Measurements from ENCODE around the gene HSD3B1.
A peak's percentile ranks its signal among the peaks of the same experiment; 100 is the strongest.

The HSD3B1 gene

DNA sequence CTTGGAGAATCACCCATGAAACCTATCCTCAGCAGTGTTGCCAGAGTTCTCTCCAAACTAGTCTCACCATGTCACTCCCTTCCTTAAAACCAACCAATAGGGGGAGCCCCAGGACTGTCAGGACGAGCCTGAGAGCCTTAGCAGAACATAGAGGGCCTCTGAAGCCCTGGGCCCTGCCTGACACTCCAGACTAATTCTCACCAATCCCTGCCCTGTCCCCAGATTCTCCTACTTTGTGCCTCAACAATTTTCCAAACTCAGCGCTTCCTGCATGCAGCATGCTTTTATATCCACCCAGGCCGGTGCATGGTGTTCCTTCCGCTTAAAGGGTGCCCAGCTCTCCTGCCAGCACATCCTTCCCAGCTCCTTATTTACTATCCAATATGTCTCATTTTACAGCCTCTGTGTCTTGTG is 42.7 kb downstream of the HSD3B1 start:
- TF ChIP-seq TCF12 (IDR thresholded peaks at IDR 0.05; ENCODE audit: low read depth) (no peak), YY1 (IDR thresholded peaks at IDR 0.05; ENCODE audit: low read depth) (no peak), RAD21 (IDR thresholded peaks at IDR 0.05; ENCODE audit: low read depth) (peak; percentile 74)

- no peak for TF ChIP-seq MAX (IDR thresholded peaks at IDR 0.05)
- TF ChIP-seq YY1 (IDR thresholded peaks at IDR 0.05; ENCODE audit: low read depth) = no peak
- TF ChIP-seq, protein P1, sequence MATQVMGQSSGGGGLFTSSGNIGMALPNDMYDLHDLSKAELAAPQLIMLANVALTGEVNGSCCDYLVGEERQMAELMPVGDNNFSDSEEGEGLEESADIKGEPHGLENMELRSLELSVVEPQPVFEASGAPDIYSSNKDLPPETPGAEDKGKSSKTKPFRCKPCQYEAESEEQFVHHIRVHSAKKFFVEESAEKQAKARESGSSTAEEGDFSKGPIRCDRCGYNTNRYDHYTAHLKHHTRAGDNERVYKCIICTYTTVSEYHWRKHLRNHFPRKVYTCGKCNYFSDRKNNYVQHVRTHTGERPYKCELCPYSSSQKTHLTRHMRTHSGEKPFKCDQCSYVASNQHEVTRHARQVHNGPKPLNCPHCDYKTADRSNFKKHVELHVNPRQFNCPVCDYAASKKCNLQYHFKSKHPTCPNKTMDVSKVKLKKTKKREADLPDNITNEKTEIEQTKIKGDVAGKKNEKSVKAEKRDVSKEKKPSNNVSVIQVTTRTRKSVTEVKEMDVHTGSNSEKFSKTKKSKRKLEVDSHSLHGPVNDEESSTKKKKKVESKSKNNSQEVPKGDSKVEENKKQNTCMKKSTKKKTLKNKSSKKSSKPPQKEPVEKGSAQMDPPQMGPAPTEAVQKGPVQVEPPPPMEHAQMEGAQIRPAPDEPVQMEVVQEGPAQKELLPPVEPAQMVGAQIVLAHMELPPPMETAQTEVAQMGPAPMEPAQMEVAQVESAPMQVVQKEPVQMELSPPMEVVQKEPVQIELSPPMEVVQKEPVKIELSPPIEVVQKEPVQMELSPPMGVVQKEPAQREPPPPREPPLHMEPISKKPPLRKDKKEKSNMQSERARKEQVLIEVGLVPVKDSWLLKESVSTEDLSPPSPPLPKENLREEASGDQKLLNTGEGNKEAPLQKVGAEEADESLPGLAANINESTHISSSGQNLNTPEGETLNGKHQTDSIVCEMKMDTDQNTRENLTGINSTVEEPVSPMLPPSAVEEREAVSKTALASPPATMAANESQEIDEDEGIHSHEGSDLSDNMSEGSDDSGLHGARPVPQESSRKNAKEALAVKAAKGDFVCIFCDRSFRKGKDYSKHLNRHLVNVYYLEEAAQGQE (IDR thresholded peaks at IDR 0.05; ENCODE audit: low read depth) = no peak
- no peak for TF ChIP-seq CREB1 (IDR thresholded peaks at IDR 0.05; ENCODE audit: low read depth)
- TF ChIP-seq TEAD4 (IDR thresholded peaks at IDR 0.05) = no peak
- TF ChIP-seq RAD21 (IDR thresholded peaks at IDR 0.05; ENCODE audit: low read depth) = no peak
- TF ChIP-seq EGR1 (IDR thresholded peaks at IDR 0.05) = no peak
- TF ChIP-seq FOXM1 (IDR thresholded peaks at IDR 0.05; ENCODE audit: borderline replicate concordance, low read depth) = no peak
- no peak for TF ChIP-seq TAF1 (IDR thresholded peaks at IDR 0.05; ENCODE audit: low read depth)
- no peak for TF ChIP-seq USF1 (IDR thresholded peaks at IDR 0.05)
- no peak for TF ChIP-seq EP300 (IDR thresholded peaks at IDR 0.05; ENCODE audit: borderline replicate concordance)
- TF ChIP-seq TCF12 (IDR thresholded peaks at IDR 0.05; ENCODE audit: low read depth) = no peak
- TF ChIP-seq ZBTB7A (IDR thresholded peaks at IDR 0.05; ENCODE audit: low read depth) = no peak
- no peak for TF ChIP-seq CEBPB (IDR thresholded peaks at IDR 0.05)
- no peak for TF ChIP-seq NFIC (IDR thresholded peaks at IDR 0.05)
Measured at GRCh38 chr1:119550381-119550780, 43.4 kb downstream of the HSD3B1 start.

- no peak for TF ChIP-seq CEBPB (IDR thresholded peaks at IDR 0.05)
- no peak for TF ChIP-seq TEAD4 (IDR thresholded peaks at IDR 0.05)
- no peak for TF ChIP-seq FOXM1 (IDR thresholded peaks at IDR 0.05; ENCODE audit: borderline replicate concordance, low read depth)
- TF ChIP-seq RAD21 (IDR thresholded peaks at IDR 0.05; ENCODE audit: low read depth) = no peak
Measured at GRCh38 chr1:119551218-119551617, 44.2 kb downstream of the HSD3B1 start.

DNA sequence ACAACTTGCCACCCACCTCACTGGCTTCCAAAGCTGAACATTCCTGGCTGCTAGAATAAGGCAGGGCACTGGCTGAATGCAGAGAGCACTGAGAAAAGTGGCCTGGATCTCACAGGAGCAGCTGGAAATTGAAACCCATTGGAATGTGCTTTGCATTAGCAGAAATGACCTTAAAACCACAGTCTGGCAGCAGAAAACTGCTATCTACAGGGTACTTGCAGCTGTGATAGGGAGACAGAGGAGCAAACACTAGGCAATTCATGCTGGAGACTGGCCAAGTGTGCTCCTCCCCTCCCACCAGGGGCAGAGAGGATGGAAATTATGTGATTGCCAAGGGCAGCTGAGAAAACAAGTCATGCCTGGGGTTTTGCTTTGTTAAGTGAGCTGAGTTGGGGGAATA is 47.2 kb downstream of the HSD3B1 start:
- no peak for TF ChIP-seq TCF12 (IDR thresholded peaks at IDR 0.05; ENCODE audit: low read depth)
- TF ChIP-seq CREB1 (IDR thresholded peaks at IDR 0.05; ENCODE audit: low read depth) = no peak
- no peak for TF ChIP-seq TEAD4 (IDR thresholded peaks at IDR 0.05)
- TF ChIP-seq NFIC (IDR thresholded peaks at IDR 0.05) = peak; percentile 31; the same call in 1 of the 2 replicates
- no peak for TF ChIP-seq FOXM1 (IDR thresholded peaks at IDR 0.05; ENCODE audit: borderline replicate concordance, low read depth)
- no peak for TF ChIP-seq RAD21 (IDR thresholded peaks at IDR 0.05; ENCODE audit: low read depth)

GRCh38 chr1:119556423-119556822 is 49.4 kb downstream of the HSD3B1 start:
- TF ChIP-seq USF1 (IDR thresholded peaks at IDR 0.05) = no peak
- TF ChIP-seq, protein P1 (IDR thresholded peaks at IDR 0.05; ENCODE audit: low read depth) = no peak
- TF ChIP-seq MAX (IDR thresholded peaks at IDR 0.05) = no peak
- TF ChIP-seq EGR1 (IDR thresholded peaks at IDR 0.05) = no peak
- no peak for TF ChIP-seq TCF12 (IDR thresholded peaks at IDR 0.05; ENCODE audit: low read depth)
- no peak for TF ChIP-seq EP300 (IDR thresholded peaks at IDR 0.05; ENCODE audit: borderline replicate concordance)
- no peak for TF ChIP-seq NFIC (IDR thresholded peaks at IDR 0.05)
- no peak for TF ChIP-seq FOXM1 (IDR thresholded peaks at IDR 0.05; ENCODE audit: borderline replicate concordance, low read depth)

DNA sequence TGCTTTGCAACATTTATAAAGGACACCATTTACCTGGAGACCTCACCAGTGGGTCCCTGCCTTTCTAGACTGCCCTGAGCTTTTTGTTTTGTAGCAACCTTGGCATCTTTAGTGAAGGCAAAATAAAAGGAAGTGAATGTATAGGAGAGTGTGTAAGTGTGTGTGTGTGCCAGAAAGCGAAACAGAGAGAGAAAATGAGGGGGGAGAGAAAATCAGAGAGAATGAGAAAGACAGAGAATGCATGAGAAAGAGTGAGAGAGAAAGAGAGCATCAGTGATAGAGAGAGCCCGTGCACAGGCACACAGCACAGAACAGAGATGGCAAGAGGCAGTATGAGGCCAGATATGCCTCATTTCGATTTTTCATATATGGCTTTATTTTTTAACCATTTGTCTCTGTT is 57.5 kb downstream of the HSD3B1 start:
- no peak for TF ChIP-seq FOXM1 (IDR thresholded peaks at IDR 0.05; ENCODE audit: borderline replicate concordance, low read depth)
- no peak for TF ChIP-seq TCF12 (IDR thresholded peaks at IDR 0.05; ENCODE audit: low read depth)
- TF ChIP-seq CEBPB (IDR thresholded peaks at IDR 0.05) = no peak
- TF ChIP-seq USF1 (IDR thresholded peaks at IDR 0.05) = no peak
- TF ChIP-seq TAF1 (IDR thresholded peaks at IDR 0.05; ENCODE audit: low read depth) = no peak
- no peak for TF ChIP-seq EGR1 (IDR thresholded peaks at IDR 0.05)
- TF ChIP-seq MAX (IDR thresholded peaks at IDR 0.05) = no peak
- TF ChIP-seq ZBTB7A (IDR thresholded peaks at IDR 0.05; ENCODE audit: low read depth) = no peak

All from Ishikawa (cell line).